Fibroblast of skin of scalp (primary cell): ENCODE measurements around the gene CWC25.
"Not testable (repeated sequence)": the region's sequence is repeated elsewhere in the genome, so short reads cannot be mapped to it uniquely, and the experiment has no call there.

Experiments used
- DNase-seq: peaks from one replicate; pipeline ENCODE4 v3.0.0-alpha.2; 2013

Gene CWC25

DNA sequence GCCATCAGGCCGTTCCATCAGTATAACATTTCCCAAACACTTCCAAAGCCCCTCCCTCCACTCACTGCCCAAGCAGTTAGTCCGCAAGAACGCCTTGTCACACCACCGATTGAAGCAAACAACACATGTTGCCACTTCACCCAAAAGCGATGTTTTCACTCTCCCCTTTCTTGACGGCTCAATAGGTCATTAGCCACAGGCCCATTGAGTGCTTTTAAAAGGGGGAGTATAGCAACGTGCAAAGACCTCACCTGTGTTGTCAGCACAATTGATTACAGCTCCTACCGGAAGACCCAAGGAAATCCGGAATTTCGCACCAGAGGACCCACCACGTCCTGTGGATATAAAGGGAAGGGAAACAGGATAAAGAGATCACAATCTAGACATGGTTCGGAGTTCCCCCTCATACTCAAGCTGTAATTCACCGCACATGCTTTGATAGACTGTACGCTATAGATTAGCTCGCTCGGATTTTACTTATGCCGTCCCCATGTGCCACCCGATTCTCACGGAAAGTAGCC is 27.7 kb upstream of the CWC25 start:
- no peak for DNase-seq

DNA sequence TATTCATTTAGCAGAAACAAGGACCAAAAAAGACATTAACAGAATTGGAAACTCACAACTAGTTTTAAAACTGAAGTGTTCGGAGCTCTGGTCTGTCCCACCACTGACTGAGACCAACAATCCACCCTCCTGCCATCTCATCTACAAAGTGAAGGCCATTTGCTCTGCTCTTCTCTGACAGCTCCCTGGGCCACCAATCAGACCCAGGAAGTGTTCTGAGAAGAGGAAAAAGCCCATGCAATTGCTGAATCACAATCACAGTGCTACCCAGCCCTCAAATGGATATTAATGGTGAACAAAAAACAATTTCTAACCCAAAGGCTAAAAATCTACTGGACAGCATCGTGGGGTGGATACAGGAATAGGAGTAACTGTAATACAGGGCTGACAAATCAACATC is 26.3 kb upstream of the CWC25 start:
- DNase-seq: no peak

DNA sequence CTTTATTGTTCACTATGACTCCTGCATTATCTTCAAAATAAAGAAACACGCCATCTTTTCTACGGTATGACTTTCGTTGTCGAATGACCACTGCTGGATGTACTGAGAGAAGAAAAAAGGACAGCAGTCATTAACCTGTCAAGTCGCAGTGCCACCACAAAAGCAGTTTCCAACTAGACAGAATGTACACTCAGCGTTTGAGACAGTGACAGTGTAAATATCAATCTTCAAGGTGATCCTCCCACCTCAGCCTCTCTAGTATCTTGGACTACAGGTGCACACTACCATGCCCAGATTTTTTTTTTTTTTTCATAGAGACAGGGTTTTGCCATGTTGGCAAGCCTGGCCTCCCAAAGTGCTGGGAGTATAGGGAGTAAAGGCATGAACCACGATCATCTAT is 25.3 kb upstream of the CWC25 start:
- DNase-seq: no peak

DNA sequence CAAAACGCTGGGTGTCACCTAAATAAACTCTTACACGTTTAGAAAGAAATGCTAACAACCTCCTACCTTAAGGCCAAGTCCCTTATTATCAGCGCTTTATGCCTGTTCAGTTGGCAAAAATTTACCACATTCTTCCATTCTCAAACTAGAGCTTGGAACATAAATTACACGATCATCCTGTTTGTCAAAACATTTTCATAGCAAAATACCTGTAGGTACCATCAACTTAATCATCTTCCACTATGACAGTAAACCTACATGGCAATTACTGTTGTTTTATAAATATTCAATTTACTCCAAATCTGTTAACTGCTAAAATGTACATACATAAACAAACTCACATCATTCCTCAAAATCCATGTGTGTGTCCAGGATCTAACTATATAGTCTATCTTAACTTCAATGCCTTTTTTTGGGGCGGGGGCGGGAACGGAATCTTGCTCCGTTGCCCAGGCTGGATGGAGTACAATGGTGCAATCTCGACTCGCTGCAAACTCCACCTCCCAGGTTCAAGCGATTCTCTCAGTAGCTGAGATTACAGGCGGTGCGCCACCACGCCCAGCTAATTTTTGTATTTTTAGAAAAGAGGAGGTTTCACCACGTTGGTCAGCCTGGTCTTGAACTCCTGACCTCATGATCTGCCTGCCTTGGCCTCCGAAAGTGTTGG is 24.0 kb upstream of the CWC25 start:
- DNase-seq: no peak

DNA sequence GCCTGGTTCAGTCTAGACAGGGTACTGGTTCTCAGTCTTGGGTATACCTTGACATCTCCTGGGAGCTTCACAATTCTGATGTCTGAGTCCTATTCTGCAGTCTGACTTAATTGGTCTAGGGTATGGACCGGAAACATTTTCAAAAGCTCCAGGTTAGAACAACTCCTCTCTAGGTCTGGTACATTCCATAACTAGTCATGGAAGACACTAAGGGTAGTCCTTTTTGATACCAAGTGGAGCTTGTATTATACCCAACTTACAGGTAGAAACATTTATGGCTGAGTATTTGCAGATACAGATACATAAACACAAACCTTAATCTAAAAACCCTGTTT is 23.4 kb upstream of the CWC25 start:
- DNase-seq: no peak

DNA sequence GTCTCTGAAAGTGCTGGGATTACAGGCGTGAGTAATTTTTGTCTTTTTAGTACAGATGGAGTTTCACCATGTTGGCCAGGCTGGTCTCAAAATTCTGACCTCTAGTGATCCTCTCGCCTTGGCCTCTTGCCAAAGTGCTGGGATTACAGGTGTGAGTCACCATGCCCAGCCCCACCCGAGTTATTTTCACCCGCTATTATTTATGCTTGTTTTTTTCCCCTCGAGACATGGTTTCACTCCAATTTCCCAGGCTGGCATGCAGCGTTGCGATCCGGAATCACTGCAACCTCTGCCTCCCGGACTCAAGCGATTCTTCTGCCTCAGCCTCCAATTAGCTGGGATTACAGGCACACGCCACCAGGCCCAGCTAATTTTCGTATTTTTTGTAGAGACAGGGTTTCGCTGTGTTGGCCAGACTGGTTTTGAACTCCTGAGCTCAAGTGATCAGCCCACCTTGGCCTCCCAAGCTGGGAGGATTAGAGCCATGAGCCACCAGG is 19.2 kb upstream of the CWC25 start:
- no peak for DNase-seq

DNA sequence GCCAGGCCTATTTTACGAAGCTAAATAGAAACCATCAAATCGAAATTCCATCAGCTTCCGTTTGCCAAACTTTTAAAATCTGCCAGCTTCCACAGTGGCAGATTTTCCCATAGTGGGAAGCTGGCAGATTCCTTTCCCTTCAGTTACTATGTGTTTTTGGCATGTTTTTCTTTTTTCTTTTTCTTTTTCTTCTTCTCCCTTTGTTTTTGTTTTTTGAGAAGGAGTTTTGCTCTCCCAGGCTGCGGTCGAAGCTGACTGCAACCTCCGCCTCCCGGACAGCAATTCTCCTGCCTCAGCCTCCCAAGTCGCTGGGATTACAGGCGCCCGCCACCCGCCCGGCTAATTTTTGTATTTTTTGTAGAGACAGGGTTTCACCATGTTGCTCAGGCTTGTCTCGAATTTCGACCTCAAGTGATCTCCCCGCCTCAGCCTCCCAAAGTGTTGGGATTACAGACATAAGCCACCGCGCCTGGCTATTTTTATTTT is 684 bp upstream of the CWC25 start:
- no peak for DNase-seq

DNA sequence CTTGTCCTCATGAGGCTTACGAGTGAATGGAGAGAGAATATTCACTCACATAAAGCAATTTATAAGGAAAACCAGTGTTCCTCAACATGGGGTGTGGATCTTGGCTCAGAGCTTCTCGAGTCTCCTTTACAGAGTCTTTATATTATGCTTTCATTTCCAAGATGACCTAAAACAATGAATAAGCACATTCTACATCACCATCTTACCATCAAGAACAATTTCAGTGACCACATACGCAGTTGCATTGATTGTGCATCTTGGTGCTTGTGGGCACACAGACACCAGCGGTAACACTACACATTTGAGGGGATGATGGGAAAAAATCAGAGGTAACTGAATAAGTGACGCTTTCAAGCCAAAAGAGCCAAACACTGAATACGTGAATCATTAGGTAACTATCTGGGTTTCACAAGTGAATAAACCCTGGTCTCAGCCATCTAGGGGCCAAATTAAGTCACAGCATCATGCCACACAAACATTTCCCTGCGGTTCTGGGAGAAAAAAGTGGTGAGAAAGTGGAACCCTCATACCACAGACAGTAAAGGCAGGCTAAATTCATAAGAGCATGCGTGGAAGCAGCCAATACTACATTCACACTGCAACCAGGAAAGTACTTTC is 9.4 kb downstream of the CWC25 start:
- DNase-seq: peak; percentile 39

DNA sequence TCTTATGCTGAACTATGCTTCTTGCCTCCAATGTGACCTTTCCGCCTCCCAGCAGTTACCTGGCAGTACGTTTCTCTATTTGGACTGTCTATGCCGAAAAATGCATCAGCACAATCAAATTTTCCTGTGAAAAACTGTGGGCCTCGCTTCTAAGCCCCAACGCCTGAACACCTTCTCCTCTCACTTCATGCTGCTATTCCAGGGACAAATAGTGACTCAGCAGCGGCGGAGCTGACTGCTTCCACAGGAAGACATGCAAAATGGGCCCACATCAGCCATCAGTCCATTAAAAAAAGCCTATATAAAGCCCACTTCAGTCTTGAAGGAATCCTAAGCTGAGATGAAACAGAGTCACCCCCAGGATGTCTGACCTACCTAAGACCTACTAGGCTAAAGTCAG is 15.3 kb downstream of the CWC25 start:
- DNase-seq: no peak

DNA sequence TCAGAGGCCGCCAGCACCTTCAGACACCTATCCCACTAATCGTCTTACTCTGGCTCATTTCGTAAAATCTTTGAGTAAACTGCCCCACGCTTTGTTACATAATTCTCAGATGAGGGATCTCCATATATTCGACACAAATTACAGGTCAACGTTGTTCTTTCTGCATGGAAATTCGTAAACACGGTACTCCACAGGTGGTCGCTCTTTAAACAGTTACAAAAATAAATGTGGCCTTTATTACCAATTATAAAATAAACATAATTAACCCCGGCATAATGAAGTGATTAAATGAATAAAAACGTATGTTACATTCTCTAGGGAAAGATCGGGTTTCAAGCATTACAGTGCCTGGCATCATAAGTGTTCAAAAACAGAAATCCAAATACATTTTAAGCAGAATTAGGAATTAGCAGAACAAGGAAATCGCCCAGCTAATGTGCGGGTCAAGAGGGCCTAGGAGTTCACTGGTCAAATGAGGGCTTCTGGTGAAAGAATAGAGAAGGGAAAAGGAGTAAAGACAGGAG is 24.8 kb downstream of the CWC25 start:
- no peak for DNase-seq

DNA sequence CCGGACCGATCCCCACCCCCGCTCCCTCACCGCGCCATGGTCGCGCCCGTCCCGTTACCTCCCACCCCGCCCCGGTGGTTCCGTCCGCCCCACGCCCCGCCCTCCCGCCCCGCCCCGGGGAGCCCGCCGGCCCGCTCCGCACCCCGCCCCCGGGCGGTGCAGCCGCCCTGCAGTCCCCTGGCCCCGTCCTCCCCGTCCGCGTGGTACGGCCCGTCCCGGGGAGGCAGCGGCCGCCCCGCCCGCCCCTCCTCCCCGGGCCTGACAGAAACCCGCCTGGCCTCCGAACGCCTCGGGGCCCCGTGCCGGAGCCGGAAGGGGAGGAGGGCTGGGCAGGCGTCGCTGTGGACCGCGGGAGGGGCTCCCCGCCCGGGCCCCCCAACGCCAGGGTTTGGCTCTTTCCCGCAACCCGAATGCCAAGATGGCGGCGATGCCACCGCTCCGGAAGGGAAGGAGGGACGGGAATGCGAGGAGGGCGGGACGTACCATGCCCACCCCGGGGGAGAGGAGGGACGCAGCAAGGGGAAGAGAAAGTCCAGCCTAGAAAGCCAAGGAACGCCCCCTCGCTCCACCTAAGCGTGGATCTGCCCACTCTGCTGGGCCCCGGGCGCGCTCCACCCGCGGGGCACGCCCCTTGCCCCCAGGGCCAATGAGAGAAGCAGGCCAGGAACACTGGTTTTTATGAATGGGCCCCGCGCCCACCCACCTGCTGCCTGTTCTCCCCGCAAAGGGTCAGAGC is 25.5 kb downstream of the CWC25 start, which contains the start of gene PIP4K2B:
Gene PIP4K2B (minus strand): TSS at position 56 of the 736 bp plus-strand sequence. CDS start 132 bp downstream, outside the sequence.
- peak; percentile 99 for DNase-seq

DNA sequence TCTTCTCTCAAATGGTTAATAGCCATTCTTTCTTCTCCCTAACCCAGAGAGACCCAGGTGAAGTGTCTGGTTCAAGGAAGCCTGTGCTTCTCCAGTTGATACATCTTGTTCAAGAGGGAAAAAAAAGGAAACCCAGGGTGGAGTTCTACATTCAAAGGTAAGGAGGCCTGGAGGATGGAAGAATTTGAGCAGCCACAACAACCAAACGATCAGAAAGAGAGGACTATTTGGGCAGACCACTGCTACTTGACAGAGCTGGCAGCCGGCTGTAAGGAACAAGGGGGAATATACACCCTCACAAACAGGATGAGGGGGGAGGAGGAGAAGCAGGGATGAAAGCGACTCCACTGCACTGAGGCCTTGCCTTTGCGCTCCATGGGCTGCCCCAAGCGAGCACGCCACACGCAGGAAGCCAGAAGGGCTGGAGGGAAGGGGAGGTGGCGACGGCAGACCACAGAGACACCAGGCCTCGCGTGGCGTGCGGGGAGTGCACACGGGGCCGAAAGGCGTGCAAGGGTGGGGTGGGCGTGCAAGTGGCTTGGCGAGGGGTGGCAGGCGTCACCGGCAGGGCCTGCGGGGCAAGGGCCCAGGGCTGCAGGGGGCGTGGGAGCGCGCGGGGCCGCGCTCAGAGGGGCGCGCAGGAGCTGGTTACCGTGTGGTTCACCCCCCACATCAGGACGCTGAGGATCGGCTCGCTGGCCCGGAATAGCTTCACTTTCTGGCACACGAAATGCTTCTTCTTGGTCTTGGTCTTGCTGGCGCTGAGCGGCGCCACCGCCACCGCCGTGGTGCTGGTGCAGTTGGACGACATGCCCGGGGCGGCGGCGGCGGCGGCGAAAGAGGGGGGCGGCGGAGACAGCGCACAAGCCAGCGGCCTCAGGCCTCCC is 26.3 kb downstream of the CWC25 start:
- peak; percentile 49 for DNase-seq

DNA sequence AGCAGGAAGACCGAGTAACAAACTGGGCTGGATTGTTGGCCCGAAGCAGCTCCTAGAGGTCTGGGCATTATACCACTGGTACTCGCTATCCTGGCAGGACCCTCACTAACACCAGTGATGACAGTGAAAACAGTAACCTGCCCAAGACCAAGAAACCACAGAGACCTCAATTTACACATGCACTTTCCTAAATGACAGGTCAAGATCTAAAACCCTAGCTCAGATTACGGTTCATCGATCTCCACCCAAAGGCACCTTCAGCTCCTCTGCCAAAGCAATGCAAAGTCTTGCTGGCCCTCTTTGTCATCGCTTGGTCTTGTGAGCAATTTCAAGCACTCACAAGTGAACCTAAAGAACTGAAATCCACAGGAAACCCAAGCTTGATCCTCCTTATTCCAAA is 27.3 kb downstream of the CWC25 start:
- DNase-seq: no peak

DNA sequence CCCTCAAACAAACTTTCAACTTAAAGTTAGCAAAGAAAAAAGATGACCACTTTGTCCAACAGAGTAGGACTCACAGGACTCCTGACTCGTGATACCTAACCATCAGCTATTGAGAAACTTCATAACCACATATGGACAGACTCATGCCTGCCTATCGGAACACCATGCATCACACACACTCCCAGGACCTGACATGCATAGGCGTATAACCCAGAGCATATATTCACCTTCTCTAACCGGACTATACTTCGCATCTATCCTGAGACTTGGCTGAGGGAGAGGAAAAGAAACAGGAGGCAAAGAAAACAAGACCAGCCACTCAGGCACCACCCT is 28.0 kb downstream of the CWC25 start:
- DNase-seq: no peak

DNA sequence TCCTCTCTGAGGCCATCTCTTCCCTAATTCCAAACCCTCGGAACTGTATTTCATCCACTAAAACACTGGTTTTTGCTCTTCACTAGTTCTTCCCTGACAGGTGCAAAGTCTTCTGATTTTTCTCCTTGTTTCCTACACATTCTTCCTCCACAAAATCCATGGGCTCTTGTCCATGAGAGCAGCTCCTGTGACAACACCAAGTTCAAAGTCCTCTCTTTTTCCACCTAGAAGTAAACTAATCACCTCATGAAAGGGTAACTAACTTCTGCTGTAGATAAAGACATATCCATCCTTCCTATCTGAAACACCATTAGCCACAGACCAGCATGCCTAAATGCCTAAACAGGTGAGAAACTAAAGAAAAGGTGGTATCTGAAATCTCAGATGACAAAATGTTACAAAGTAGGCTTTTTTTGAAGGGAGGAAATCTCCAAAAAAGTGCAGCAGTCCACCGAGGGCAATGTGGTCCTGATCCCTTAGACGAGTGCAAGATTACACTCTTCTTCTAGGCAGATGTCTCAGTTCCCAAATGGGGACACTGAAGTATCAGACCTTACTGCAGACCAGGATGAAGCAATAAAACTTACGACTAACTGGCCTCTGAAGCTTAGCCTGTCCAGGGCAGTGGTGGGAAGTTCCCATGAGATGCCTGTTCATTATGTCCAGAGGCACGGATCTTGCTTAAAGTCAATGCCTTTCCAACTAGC is 28.5 kb downstream of the CWC25 start:
- DNase-seq: no peak

DNA sequence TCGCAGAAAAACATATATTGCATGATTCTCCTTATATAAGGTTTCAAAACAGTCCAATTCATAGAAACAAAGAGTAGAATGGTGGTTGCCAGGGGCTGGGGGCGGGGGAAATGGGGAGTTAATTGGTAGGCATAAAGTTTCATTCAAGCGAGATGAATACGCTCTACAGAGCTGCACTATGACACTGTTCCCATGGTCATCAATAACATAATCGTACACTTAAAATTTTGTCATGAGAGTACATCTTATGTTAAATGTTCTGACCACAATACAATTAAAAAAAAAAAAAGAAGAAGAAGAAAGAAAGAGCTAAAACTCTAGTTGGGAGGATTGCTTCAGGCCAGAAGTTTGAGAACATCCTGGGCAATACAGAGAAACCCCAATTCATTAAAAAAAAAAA is 30.9 kb downstream of the CWC25 start:
- DNase-seq: no peak

DNA sequence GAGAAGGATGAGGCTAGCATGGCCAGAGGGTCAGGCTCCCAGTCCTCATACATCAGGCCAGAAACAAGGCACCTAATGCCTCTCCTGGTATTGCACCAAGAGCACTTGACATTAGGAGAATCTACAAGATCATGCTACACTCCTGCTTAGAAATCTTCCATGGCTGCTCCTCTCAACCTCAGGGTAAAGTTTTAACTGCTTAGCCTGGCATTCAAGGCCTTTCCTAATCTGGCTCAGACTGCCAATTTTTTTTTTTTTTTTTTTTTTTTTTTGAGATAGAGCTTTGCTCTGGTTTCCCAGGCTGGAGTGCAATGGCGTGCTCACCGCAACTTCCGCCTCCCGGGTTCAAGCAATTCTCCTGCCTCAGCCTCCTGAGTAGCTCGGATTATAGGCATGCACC is 34.0 kb downstream of the CWC25 start:
- DNase-seq: no peak

DNA sequence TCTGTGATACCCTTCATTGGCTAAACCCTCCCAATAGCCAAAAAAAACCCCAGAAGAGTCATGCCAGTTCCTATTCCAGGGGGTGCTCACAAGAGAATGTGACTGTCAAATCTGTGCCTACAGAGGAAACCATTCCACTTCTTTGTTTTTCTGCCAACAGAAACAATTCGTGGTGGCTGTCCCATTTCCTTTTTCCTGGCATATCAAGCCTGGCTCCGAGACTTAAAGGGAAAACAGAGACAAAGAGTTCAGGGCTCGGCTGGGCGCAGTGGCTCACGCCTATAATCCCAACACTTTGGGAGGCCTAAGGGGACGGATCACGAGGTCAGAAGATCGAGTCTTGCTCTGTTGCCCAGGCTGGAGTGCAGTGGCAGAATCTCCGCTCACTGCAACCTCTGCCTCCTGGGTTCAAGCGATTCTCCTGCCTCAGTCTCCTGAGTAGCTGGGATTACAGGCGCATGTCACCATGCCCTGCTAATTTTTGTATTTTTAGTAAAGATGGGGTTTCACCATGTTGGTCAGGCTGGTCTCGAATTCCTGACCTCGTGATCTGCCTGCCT is 34.9 kb downstream of the CWC25 start:
- not testable (repeated sequence) for DNase-seq

DNA sequence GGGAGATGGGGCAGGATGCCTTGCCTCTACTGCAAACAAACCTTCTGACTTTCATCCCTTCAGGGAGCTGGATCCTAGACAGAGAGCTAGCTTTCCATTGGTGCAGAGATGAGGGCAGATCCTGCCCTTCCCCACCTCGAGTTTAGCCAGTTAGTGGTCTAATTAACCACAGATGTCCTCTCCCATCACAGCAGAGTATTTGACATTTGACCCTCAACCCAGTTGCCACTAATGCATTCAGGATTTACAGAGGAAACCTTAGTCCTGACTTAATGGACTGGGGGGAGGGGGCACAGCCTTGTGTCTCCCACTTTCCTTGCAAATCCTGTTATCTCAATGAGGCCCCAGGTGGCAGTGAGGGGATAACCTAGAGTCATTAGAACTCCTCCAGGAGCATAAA is 35.9 kb downstream of the CWC25 start:
- DNase-seq: peak; percentile 22

DNA sequence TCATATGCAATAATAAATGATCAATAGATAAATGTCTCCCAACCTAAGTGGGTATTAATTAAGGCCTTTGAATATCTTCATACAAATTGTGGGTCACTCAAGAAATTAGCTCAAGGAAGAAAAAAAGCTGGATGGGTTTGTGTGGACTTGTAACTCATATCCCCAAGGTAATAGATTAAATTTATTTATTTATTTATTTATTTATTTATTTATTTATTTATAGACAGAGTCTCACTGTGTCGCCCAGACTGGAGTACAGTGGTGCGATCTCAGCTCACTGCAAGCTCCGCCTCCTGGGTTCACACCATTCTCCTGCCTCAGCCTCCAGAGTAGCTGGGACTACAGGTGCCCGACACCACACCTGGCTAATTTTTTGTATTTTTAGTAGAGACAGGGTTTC is 37.1 kb downstream of the CWC25 start:
- not testable (repeated sequence) for DNase-seq

DNA sequence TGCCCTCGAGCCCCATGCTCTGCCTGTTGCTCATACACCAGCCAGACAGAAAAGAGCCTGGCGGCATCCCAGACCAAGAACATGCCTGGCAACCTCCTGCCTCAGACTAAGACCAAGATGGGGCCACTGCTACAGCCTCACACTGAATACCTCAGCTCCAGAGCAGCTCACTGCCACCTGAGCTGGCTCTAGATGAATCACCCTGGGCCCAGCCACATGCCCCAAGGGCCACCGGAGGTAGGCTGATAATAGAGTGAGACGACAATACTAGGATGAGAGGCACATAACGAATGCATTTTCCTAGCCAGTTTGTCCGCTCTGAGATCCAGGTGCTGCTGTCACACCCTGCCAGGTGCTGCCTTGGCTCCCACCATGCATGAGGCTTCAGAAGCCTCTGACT is 38.7 kb downstream of the CWC25 start:
- no peak for DNase-seq
